B cell (primary cell): ENCODE data around the gene GDAP1L1. TPM values are rescaled to one million over a fixed set of nuclear protein-coding genes. Genes with fewer than 3 reads are reported as not detected.

Experiments
- ATAC-seq: fragments of 200-7000 bp; cut with Tn5 transposase; one replicate; pipeline ENCODE4 v1.10.0; 2021; ENCODE audit warnings: low read depth, mild to moderate bottlenecking, moderate number of reproducible peaks, moderate library complexity
- CTCF ChIA-PET: fragments of 350-600 bp; sonication (Branson Sonifier 250); formaldehyde crosslinking; loops from one replicate; lab custom pipeline; 2021; ENCODE audit warnings: antibody characterized with exemption, inconsistent platforms; lab: Charles Lee
- POLR2A ChIA-PET: fragments of 350-600 bp; sonication (Branson Sonifier 250); formaldehyde crosslinking; loops from one replicate; lab custom pipeline; 2021; ENCODE audit warnings: antibody characterized with exemption; lab: Charles Lee
- DNase-seq: peaks from one replicate; pipeline ENCODE4 v3.0.0; 2013
- H2AFZ ChIP-seq: 2 replicates; pipeline ENCODE4 v1.6.1; 2012; ENCODE audit warnings: mild to moderate bottlenecking, low read depth, low read length; ENCODE audit not compliant: insufficient read depth, poor library complexity, severe bottlenecking
- H3K27ac ChIP-seq, 2 donors: 1 replicate in 1 of 2; 2 replicates in 1 of 2; pipeline ENCODE4 v1.5.1; 2012 to 2013; ENCODE audit warnings: low read length in 2 of 2, mild to moderate bottlenecking in 2 of 2, moderate library complexity in 1 of 2
- H3K27me3 ChIP-seq, 4 experiments: fragments of 200-600 bp in 1 of 4; sonication (generic) in 1 of 4; replicated peaks in 1 of 4; 1 replicate in 2 of 4; 2 replicates in 2 of 4; pipeline versions ENCODE4 v1.6.1 to v1.7.0; 2013 to 2016; ENCODE audit warnings: low read length in 3 of 4, mild to moderate bottlenecking in 2 of 4, mixed read lengths in 1 of 4, moderate library complexity in 1 of 4; ENCODE audit not compliant: insufficient read depth in 4 of 4, control insufficient read depth in 3 of 4; ENCODE audit errors: control extremely low read depth in 1 of 4
- H3K36me3 ChIP-seq, 2 experiments: replicated peaks in 1 of 2; 1 replicate in 1 of 2; 2 replicates in 1 of 2; pipeline versions ENCODE4 v1.6.1 to v1.7.1; 2013; ENCODE audit warnings: low read length in 1 of 2; ENCODE audit not compliant: insufficient read depth in 2 of 2, control insufficient read depth in 1 of 2; ENCODE audit errors: control extremely low read depth in 1 of 2, extremely low read depth in 1 of 2
- H3K4me1 ChIP-seq, 2 donors: fragments of 200-600 bp in 1 of 2; sonication (generic) in 1 of 2; 1 replicate in 1 of 2; 2 replicates in 1 of 2; pipeline versions ENCODE4 v1.5.1 to v1.6.1; 2013 to 2017; ENCODE audit warnings: low read length in 2 of 2; ENCODE audit not compliant: control insufficient read depth in 2 of 2, insufficient read depth in 2 of 2
- H3K4me2 ChIP-seq: replicated peaks from 2 replicates; pipeline ENCODE3; 2012; ENCODE audit warnings: mild to moderate bottlenecking, low read depth, low read length; ENCODE audit not compliant: poor library complexity, severe bottlenecking
- H3K4me3 ChIP-seq, 5 experiments: fragments of 200-600 bp in 1 of 5; sonication (generic) in 1 of 5; 1 replicate in 3 of 5; 2 replicates in 2 of 5; pipeline versions ENCODE4 v1.5.1 to v1.7.0; 2011 to 2016; ENCODE audit warnings: low read length in 4 of 5, mild to moderate bottlenecking in 4 of 5, low read depth in 2 of 5, control low read depth in 1 of 5, moderate library complexity in 1 of 5; ENCODE audit not compliant: insufficient read depth in 1 of 5; ENCODE audit errors: control extremely low read depth in 1 of 5, extremely low read depth in 1 of 5
- H3K79me2 ChIP-seq: fragments of 200-600 bp; sonication (generic); one replicate; pipeline ENCODE4 v1.6.0; 2016; ENCODE audit warnings: low read length; ENCODE audit not compliant: control insufficient read depth, insufficient read depth
- H3K9ac ChIP-seq: fragments of 200-600 bp; sonication (generic); 2 replicates; pipeline ENCODE4 v1.6.1; 2017; ENCODE audit warnings: mild to moderate bottlenecking, low read length, moderate library complexity
- H3K9me3 ChIP-seq, 3 donors: one replicate each; pipeline versions ENCODE4 v1.6.1 to v1.7.1; 2013; ENCODE audit warnings: low read length in 2 of 3; ENCODE audit not compliant: control insufficient read depth in 2 of 3, insufficient read depth in 1 of 3; ENCODE audit errors: control extremely low read depth in 1 of 3
- H4K20me1 ChIP-seq: 2 replicates; pipeline ENCODE4 v1.6.0; 2012; ENCODE audit warnings: mild to moderate bottlenecking, low read length; ENCODE audit not compliant: insufficient read depth, control insufficient read depth, poor library complexity, severe bottlenecking
- H3K27ac Mint-ChIP-seq: one replicate; pipeline ENCODE4 v1.8.0; 2021; ENCODE audit warnings: mixed read lengths
- H3K27me3 Mint-ChIP-seq: one replicate; pipeline ENCODE4 v1.8.0; 2021; ENCODE audit warnings: mixed read lengths
- H3K4me1 Mint-ChIP-seq: one replicate; pipeline ENCODE4 v1.8.0; 2021; ENCODE audit warnings: mixed read lengths
- H3K4me3 Mint-ChIP-seq: one replicate; pipeline ENCODE4 v1.8.0; 2021; ENCODE audit warnings: mixed read lengths
- H3K9me3 Mint-ChIP-seq: one replicate; pipeline ENCODE4 v1.8.0; 2022; ENCODE audit warnings: mixed read lengths; ENCODE audit not compliant: insufficient read depth
- CTCF ChIP-seq: fragments of 200-600 bp; IDR thresholded peaks from one replicate; pipeline ENCODE4 v1.8.0; 2022; ENCODE audit warnings: antibody characterized with exemption, mild to moderate bottlenecking
- EZH2 ChIP-seq: IDR thresholded peaks from 2 replicates; pipeline ENCODE4 v1.6.1; 2012; ENCODE audit warnings: borderline replicate concordance, low read depth, mild to moderate bottlenecking, moderate library complexity, low read length; ENCODE audit not compliant: insufficient read depth, poor library complexity, severe bottlenecking
- WGBS: methylation state at CpG from one replicate; pipeline ENCODE4 v1.1.5; 2013; ENCODE audit warnings: missing lambda C conversion rate; ENCODE audit not compliant: insufficient coverage; 5-methylcytosine and 5-hydroxymethylcytosine counted together
- intact Hi-C: fragments of 100-400 bp; cut with micrococcal nuclease; formaldehyde crosslinking; loops from one replicate; pipeline ENCODE4 v1.10.0; 2022
- polyA plus RNA-seq: library from polyadenylated mRNA; depleted of rRNA; stranded (reverse); fragments of >200 nt; gene quantifications from 2 replicates; pipeline ENCODE4 v1.2.3, GENCODE V29; 2012
- total RNA-seq, 2 donors: library from RNA; stranded (reverse); fragments of 120-200 nt in 1 of 2; gene quantifications; 1 replicate in 1 of 2; 2 replicates in 1 of 2; pipeline versions ENCODE4 v1.2.3 to v1.2.4, GENCODE V29; 2013 to 2022

Gene GDAP1L1
- total and polyA plus RNA-seq, 2 donors (not counting 1 experiment from before 2014, with no cell fraction given): not detected

GRCh38 chr20:44310664-44311639, 63.8 kb downstream of the GDAP1L1 start, which contains the start of gene FITM2:
Gene FITM2 (minus strand): TSS chr20:44311202. CDS start chr20:44311148, 54 bp downstream.
- ChIA-PET POLR2A (interaction anchor here (0.6 to 1.1 kb wide), 4 partner anchors 92 to 853 kb away, joined by 3 read pairs; partner anchors contain the start of gene SRSF6), CTCF (interaction anchor here (0.7 to 7.4 kb wide), 21 partner anchors 8 to 1055 kb away, joined by 3 to 216 read pairs (median 4); partner anchors contain the start of gene OSER1)
- Histone ChIP-seq H3K9ac (peak within 1 kb of the TSS; percentile 90), H3K27me3 (no peaks in the 10 kb centered on the region), H3K36me3 (peaks cover 0 to 2% of the 10 kb centered on the region in 2 experiments), H3K9me3 (no peaks in the 10 kb centered on the region), H3K79me2 (peaks cover 24% of the 10 kb centered on the region), H3K4me3 (peak within 1 kb of the TSS; percentile 62 to 96 (median 95)), H3K4me2 (peak within 1 kb of the TSS; percentile 85), H4K20me1 (no peaks in the 10 kb centered on the region), H3K4me1 (peaks cover 10 to 16% of the 10 kb centered on the region in 2 donors), H2AFZ (peak within 1 kb of the TSS; percentile 98), H3K27ac (peak within 1 kb of the TSS in 1 of 2 donors; percentile 22)
- intact Hi-C loops: loop anchor here (1.0 to 5.0 kb wide), 4 partner anchors 96 to 854 kb away; partner anchors contain the start of genes SRSF6 and YWHAB
- WGBS: under 1% methylated on average over 64 of the region's 70 CpGs
- Mint-ChIP-seq H3K4me3 (peak within 1 kb of the TSS; percentile 95), H3K4me1 (peaks cover 22% of the 10 kb centered on the region), H3K27me3 (peaks cover 5% of the 10 kb centered on the region), H3K9me3 (no peaks in the 10 kb centered on the region), H3K27ac (peak within 1 kb of the TSS; percentile 96)
- DNase-seq: peak; percentile 98
- ATAC-seq: peak; percentile 97
- TF ChIP-seq EZH2 (no peak), CTCF (peak; percentile 97)
